ENCODE results near the gene PRKAR1B. TPM values are rescaled to one million over a fixed set of nuclear protein-coding genes. Genes with fewer than 3 reads are reported as not detected.

The PRKAR1B gene
- total RNA-seq, 1 experiment from 2014 or later, result 51.7 TPM

GRCh38 chr7:698515-699475 lies 28.3 kb downstream of the PRKAR1B start:
- intact Hi-C loops (cut with micrococcal nuclease; ENCODE audit: unreplicated experiment), result no loop called here
- Histone ChIP-seq H3K4me1 (replicated peaks; ENCODE audit: insufficient read depth) (no peaks in the 10 kb centered on the region), H3K27me3 (ENCODE audit: insufficient read depth, low read depth) (no peaks in the 10 kb centered on the region), H3F3A (ENCODE audit: insufficient read depth, low read depth) (no peaks in the 10 kb centered on the region; the same call in 1 of the 2 replicates), H3K27ac (no peak overlapping the region), H4K20me1 (ENCODE audit: insufficient read depth) (peaks cover 12% of the 10 kb centered on the region), H3K9me3 (ENCODE audit: insufficient read depth, low read depth) (no peaks in the 10 kb centered on the region), H3K36me3 (ENCODE audit: low read depth) (no peaks in the 10 kb centered on the region), H3K4me2 (no peak overlapping the region), H3K79me2 (ENCODE audit: low read depth) (peaks cover 9% of the 10 kb centered on the region; the same call in 1 of the 2 replicates), H3K9me2 (ENCODE audit: insufficient read depth) (no peaks in the 10 kb centered on the region), H3K4me3 (no peak overlapping the region), H2AFZ (no peak overlapping the region)
- no TSS peak for BruUV-seq (replicated peaks)
- CTCF ChIA-PET, result no interaction called here
- no peak for TF ChIP-seq EZH2 (IDR thresholded peaks at IDR 0.05; ENCODE audit: low read depth)
- no peak for TF ChIP-seq CTCF (conservative IDR thresholded peaks at IDR 0.05)
- no peak for DNase-seq
- POLR2A ChIA-PET (ENCODE audit: unreplicated experiment), result no interaction called here

- H3K27me3 ChIP-seq (ENCODE audit: insufficient read depth, low read depth), result no peaks in the 10 kb centered on the region
- H3K4me3 ChIP-seq, result no peak overlapping the region
- H3K9me2 ChIP-seq (ENCODE audit: insufficient read depth), result no peaks in the 10 kb centered on the region
- H2AFZ ChIP-seq, result no peak overlapping the region
- DNase-seq, result no peak
- H3K4me2 ChIP-seq, result no peak overlapping the region
- H4K20me1 ChIP-seq (ENCODE audit: insufficient read depth), result peaks cover 14% of the 10 kb centered on the region
- intact Hi-C loops (cut with micrococcal nuclease; ENCODE audit: unreplicated experiment), result no loop called here
- BruUV-seq (replicated peaks), result no TSS peak
- H3K4me1 ChIP-seq (replicated peaks; ENCODE audit: insufficient read depth), result no peaks in the 10 kb centered on the region
- POLR2A ChIA-PET (ENCODE audit: unreplicated experiment), result no interaction called here
- H3K79me2 ChIP-seq (ENCODE audit: low read depth), result no peaks in the 10 kb centered on the region
- H3F3A ChIP-seq (ENCODE audit: insufficient read depth, low read depth), result no peaks in the 10 kb centered on the region
- CTCF ChIA-PET, result no interaction called here
- no peaks in the 10 kb centered on the region for H3K9me3 ChIP-seq (ENCODE audit: insufficient read depth, low read depth)
- no peaks in the 10 kb centered on the region for H3K36me3 ChIP-seq (ENCODE audit: low read depth)
- H3K27ac ChIP-seq, result no peak overlapping the region
- TF ChIP-seq CTCF (conservative IDR thresholded peaks at IDR 0.05) (no peak), EZH2 (IDR thresholded peaks at IDR 0.05; ENCODE audit: low read depth) (no peak)
Observed at GRCh38 chr7:696812-697551, 30.1 kb downstream of the PRKAR1B start.

- Histone ChIP-seq H3K79me2 (ENCODE audit: low read depth) (no peaks in the 10 kb centered on the region), H2AFZ (no peak overlapping the region), H3K4me3 (no peak overlapping the region), H3K9me3 (ENCODE audit: insufficient read depth, low read depth) (no peaks in the 10 kb centered on the region), H3K4me2 (no peak overlapping the region), H3K27ac (no peak overlapping the region), H3F3A (ENCODE audit: insufficient read depth, low read depth) (no peaks in the 10 kb centered on the region), H3K27me3 (ENCODE audit: insufficient read depth, low read depth) (no peaks in the 10 kb centered on the region), H3K4me1 (replicated peaks; ENCODE audit: insufficient read depth) (no peaks in the 10 kb centered on the region), H3K9me2 (ENCODE audit: insufficient read depth) (no peaks in the 10 kb centered on the region), H3K36me3 (ENCODE audit: low read depth) (no peaks in the 10 kb centered on the region), H4K20me1 (ENCODE audit: insufficient read depth) (peaks cover 8% of the 10 kb centered on the region)
- intact Hi-C loops (cut with micrococcal nuclease; ENCODE audit: unreplicated experiment), result no loop called here
- no peak for DNase-seq
- TF ChIP-seq EZH2 (IDR thresholded peaks at IDR 0.05; ENCODE audit: low read depth) (no peak), CTCF (conservative IDR thresholded peaks at IDR 0.05) (no peak)
- BruUV-seq (replicated peaks), result no TSS peak
- ChIA-PET POLR2A (ENCODE audit: unreplicated experiment) (no interaction called here), CTCF (no interaction called here)
Observed at GRCh38 chr7:696426-696811, 30.7 kb downstream of the PRKAR1B start.

All from PC-9 (cell line).